Nephron (organoid): ENCODE data around the gene ZNF625.

Experiments
- H3K27ac Mint-ChIP-seq, 3 experiments: 2 replicates each; pipeline ENCODE4 v1.8.0; 2020; ENCODE audit warnings: mixed read lengths in 3 of 3, mild to moderate bottlenecking in 2 of 3, moderate library complexity in 1 of 3
- H3K27me3 Mint-ChIP-seq: 2 replicates; pipeline ENCODE4 v1.8.0; 2021; ENCODE audit warnings: low read depth, mild to moderate bottlenecking, moderate library complexity, mixed read lengths
- H3K36me3 Mint-ChIP-seq: 2 replicates; pipeline ENCODE4 v1.8.0; 2020; ENCODE audit warnings: low read depth, mixed read lengths
- H3K4me1 Mint-ChIP-seq: 2 replicates; pipeline ENCODE4 v1.8.0; 2020; ENCODE audit warnings: mixed read lengths
- H3K4me3 Mint-ChIP-seq, 3 experiments: 2 replicates each; pipeline ENCODE4 v1.8.0; 2020; ENCODE audit warnings: mild to moderate bottlenecking in 3 of 3, mixed read lengths in 3 of 3, moderate library complexity in 2 of 3
- H3K9me3 Mint-ChIP-seq: 2 replicates; pipeline ENCODE4 v1.8.0; 2020; ENCODE audit warnings: mixed read lengths
- TF ChIP-seq, protein P1 (sequence below), 3 experiments: fragments of 200-600 bp; sonication (generic); IDR thresholded peaks; one replicate each; pipeline ENCODE4 v1.5.0; 2021; ENCODE audit warnings: antibody characterized with exemption in 3 of 3; ENCODE audit not compliant: unreplicated experiment in 3 of 3

ZNF625 gene

GRCh38 chr19:12194827-12195731 lies 38.5 kb upstream of the ZNF625 start:
- peaks cover 92% of the 10 kb centered on the region for H3K36me3 Mint-ChIP-seq
- peaks cover 78% of the 10 kb centered on the region for H3K9me3 Mint-ChIP-seq
- H3K4me1 Mint-ChIP-seq, result no peaks in the 10 kb centered on the region
- no peak overlapping the region for H3K27ac Mint-ChIP-seq
- TF ChIP-seq, protein P1, sequence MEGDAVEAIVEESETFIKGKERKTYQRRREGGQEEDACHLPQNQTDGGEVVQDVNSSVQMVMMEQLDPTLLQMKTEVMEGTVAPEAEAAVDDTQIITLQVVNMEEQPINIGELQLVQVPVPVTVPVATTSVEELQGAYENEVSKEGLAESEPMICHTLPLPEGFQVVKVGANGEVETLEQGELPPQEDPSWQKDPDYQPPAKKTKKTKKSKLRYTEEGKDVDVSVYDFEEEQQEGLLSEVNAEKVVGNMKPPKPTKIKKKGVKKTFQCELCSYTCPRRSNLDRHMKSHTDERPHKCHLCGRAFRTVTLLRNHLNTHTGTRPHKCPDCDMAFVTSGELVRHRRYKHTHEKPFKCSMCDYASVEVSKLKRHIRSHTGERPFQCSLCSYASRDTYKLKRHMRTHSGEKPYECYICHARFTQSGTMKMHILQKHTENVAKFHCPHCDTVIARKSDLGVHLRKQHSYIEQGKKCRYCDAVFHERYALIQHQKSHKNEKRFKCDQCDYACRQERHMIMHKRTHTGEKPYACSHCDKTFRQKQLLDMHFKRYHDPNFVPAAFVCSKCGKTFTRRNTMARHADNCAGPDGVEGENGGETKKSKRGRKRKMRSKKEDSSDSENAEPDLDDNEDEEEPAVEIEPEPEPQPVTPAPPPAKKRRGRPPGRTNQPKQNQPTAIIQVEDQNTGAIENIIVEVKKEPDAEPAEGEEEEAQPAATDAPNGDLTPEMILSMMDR (IDR thresholded peaks at IDR 0.05; ENCODE audit: unreplicated experiment in 3 of 3), result no peak
- H3K27me3 Mint-ChIP-seq, result no peaks in the 10 kb centered on the region
- peak overlapping the region; percentile 25 to 66 (median 49) for H3K4me3 Mint-ChIP-seq

DNA sequence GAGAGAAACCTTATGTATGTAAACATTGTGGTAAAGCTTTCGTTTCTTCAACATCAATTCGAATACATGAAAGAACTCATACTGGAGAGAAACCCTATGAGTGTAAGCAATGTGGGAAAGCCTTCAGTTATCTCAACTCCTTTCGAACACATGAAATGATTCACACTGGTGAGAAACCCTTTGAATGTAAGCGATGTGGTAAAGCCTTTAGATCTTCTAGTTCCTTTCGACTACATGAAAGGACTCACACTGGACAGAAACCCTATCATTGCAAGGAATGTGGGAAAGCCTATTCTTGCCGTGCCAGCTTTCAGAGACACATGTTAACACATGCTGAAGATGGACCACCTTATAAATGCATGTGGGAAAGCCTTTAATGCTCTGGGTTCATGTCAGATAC lies 31.1 kb upstream of the ZNF625 start:
- Mint-ChIP-seq H3K36me3 (peaks cover 100% of the 10 kb centered on the region), H3K27me3 (no peaks in the 10 kb centered on the region), H3K9me3 (peaks cover 82% of the 10 kb centered on the region), H3K4me3 (no peak overlapping the region), H3K4me1 (no peaks in the 10 kb centered on the region), H3K27ac (no peak overlapping the region)
- TF ChIP-seq, protein P1 (IDR thresholded peaks at IDR 0.05; ENCODE audit: unreplicated experiment in 3 of 3), result no peak

GRCh38 chr19:12180377-12180776 lies 23.8 kb upstream of the ZNF625 start:
- TF ChIP-seq, protein P1 (IDR thresholded peaks at IDR 0.05; ENCODE audit: unreplicated experiment in 3 of 3), result no peak
- Mint-ChIP-seq H3K4me1 (no peaks in the 10 kb centered on the region), H3K36me3 (peaks cover 93% of the 10 kb centered on the region), H3K27me3 (no peaks in the 10 kb centered on the region), H3K9me3 (peaks cover 74% of the 10 kb centered on the region), H3K27ac (no peak overlapping the region), H3K4me3 (no peak overlapping the region)

DNA sequence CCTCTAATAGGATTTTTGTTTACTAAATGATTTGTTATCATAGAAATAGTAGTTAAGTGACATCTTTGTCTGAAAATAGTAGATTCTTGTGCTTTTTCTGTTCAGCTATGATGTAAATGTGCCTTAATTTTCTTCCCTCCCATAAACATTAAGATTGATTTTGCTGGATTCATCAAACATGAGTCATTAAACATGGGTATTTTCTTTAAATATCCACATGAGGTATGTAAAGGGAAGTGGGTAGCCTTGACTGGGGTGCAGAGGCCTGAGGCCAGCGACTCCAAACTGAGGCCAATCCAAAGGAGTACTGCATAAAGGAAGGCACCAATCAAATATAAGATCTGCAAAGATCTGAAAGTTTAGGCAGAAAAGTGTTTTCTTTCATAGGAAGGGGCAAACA lies 10.1 kb upstream of the ZNF625 start:
- Mint-ChIP-seq H3K27ac (no peak overlapping the region), H3K4me1 (peaks cover 15% of the 10 kb centered on the region), H3K4me3 (no peak overlapping the region)

DNA sequence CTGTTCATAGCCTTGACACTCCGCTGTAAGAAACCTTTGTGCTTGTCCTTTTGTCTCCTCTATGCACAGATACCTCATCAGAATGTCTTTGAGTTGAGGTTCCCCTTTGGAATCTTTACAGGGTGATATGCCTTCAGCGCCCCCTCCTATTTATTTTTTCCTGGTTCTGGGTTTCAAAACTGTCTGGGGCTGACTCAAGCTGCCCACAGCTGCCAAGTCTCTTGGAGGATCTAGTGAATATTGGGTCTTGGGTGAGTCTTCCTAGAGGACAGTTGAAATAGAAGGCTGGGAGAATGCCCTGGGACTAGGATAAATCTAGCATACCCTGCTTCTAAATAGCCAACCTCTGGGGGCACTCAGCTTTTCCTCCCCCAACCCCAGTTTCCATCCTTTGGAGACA lies 7.3 kb upstream of the ZNF625 start:
- H3K27ac Mint-ChIP-seq, result peak overlapping the region; percentile 86 to 97 (median 97)
- H3K36me3 Mint-ChIP-seq, result peaks cover 39% of the 10 kb centered on the region
- H3K27me3 Mint-ChIP-seq, result no peaks in the 10 kb centered on the region
- H3K4me3 Mint-ChIP-seq, result peak overlapping the region; percentile 94 to 98 (median 95)
- peaks cover 15% of the 10 kb centered on the region for H3K4me1 Mint-ChIP-seq
- H3K9me3 Mint-ChIP-seq, result peaks cover 4% of the 10 kb centered on the region
- TF ChIP-seq, protein P1 (IDR thresholded peaks at IDR 0.05; ENCODE audit: unreplicated experiment in 3 of 3), result no peak

More for the DNA sequence above, 10.1 kb upstream of the ZNF625 start:
- no peaks in the 10 kb centered on the region for H3K27me3 Mint-ChIP-seq
- peaks cover 62% of the 10 kb centered on the region for H3K36me3 Mint-ChIP-seq
- TF ChIP-seq, protein P1 (IDR thresholded peaks at IDR 0.05; ENCODE audit: unreplicated experiment in 3 of 3), result no peak
- H3K9me3 Mint-ChIP-seq, result peaks cover 9% of the 10 kb centered on the region
